GM18873 (cell line): ENCODE data around the gene UBE2D2.
A peak's percentile ranks its signal among the peaks of the same experiment; 100 is the strongest.

Source experiments
- ATAC-seq: cut with Tn5 transposase; IDR thresholded peaks from one replicate; pipeline ENCODE4 v1.9.1; 2021; ENCODE audit warnings: mild to moderate bottlenecking, moderate library complexity, moderate number of reproducible peaks; ENCODE audit not compliant: unreplicated experiment, low FRiP score

The UBE2D2 gene

DNA sequence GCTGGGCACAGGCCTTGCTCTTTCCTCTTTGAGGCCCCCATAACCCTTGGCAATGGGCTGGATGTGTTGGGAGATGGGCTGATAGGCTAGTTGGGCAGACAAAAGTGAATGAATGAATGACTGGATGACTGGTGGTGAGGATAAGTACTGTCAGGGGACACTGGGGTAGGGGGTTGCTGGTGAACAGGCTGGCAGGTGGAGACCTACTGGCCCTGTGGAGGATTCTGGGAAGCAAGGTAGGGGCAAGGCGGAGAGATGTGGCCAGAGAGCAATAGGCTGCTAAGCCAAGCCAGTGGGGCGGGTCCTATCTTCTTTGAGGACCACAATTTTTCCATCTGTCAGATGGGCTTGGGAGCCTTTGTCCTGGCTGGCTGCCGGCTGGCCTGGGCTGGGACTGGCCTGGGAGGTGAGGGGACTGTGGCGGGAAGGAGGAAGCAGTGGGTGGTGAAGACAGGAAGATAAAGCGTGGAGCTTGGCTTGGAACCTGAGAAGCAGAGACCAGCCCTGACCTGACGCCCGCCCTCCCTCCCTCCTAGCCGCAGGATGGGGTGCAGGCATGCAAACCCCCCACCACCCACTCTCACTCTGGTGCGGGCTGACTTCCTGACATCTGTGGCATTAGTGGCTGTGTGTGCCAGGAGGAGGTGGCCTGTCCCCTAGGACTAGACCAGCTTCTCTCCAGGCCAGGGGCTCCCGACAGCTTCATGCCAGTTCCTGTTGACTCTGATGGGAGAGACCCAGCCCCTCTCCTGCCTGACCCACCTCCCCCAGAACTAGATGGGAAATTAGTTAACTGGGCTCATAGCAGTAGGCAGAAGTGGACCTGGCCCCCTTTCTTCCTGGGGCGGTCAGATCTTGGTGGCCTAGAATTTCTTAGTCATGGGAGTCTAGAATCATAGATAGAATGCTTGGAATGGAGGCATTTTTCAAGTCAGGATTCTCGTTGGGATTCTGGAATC is 96.5 kb downstream of the UBE2D2 start:
- no peak for ATAC-seq

DNA sequence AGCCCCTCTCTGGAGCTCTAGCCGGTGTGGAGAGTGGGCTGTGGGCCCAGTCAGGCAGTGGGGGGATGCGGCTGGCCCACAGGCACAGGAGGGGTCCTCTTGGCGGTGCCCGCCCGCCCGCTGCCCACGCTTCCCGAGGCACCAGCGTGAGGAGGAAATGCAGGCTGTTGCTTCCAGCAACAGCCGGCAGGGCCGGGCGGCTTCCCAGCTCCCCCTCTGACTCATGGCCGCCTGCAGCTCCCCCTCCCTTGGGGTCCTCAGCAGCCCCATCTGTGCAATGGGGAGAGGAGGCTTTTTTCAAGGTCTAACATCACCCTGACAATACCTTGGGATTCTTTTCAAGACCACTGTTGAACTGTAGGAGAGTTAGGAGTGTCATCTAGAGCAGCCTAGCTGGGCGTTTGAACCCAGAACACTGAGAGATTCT is 97.4 kb downstream of the UBE2D2 start:
- no peak for ATAC-seq

DNA sequence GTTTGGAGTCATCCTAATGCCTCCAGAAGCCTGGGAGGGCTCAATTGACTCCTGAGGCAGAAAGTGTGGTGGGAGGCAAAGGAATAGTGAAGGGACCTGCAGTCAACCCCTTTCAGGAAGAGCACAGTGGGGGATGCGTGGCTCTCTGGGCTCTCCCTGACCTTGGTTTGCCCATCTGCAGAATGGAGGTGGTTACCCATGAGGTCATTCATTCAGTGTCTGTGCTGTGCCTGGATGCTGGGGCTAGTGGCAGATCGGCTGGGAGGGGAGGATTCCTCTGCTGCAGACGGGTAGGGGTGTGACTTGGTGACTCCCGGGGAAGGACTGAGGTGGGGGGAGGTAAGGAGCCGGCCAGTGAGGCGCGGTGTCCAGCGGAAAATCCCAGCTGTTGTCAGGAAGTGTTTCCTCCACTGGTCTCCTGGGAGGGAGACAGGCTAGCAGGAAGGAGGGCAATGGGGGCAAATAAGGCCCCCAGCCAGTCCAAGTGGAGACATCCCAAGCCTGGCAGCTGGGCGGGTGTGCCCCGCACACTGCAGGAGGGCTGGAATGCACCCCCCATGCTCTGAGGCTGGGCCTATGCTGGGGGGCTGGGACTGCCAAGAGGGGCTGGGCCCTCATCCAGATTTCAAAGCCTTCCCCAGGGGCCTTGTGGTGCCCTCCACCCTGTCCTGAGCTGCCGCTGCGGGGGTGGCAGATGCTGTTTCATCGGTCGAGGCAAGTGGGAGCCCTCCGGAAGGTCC is 98.0 kb downstream of the UBE2D2 start:
- no peak for ATAC-seq

DNA sequence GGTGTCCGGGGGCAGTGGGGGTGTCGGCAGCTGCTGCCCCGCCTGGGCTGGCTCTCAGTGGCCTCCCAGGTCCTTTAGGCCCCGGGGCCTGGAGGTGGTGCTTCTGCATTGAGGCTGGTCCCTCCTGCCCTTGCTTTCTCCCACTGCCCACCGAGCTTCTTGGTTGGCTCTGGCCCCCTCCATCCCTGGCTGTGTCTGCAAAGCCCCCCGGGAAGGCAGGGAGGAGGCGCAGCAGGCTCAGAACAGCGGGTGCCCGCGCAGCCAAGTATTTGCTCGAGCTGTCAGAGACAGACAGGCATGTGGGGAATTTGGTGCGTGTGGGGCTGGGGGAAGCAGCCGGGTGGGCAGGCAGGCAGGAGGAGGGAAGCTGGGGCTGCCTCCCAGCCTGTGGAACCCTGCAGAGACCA is 98.6 kb downstream of the UBE2D2 start:
- ATAC-seq, result no peak

DNA sequence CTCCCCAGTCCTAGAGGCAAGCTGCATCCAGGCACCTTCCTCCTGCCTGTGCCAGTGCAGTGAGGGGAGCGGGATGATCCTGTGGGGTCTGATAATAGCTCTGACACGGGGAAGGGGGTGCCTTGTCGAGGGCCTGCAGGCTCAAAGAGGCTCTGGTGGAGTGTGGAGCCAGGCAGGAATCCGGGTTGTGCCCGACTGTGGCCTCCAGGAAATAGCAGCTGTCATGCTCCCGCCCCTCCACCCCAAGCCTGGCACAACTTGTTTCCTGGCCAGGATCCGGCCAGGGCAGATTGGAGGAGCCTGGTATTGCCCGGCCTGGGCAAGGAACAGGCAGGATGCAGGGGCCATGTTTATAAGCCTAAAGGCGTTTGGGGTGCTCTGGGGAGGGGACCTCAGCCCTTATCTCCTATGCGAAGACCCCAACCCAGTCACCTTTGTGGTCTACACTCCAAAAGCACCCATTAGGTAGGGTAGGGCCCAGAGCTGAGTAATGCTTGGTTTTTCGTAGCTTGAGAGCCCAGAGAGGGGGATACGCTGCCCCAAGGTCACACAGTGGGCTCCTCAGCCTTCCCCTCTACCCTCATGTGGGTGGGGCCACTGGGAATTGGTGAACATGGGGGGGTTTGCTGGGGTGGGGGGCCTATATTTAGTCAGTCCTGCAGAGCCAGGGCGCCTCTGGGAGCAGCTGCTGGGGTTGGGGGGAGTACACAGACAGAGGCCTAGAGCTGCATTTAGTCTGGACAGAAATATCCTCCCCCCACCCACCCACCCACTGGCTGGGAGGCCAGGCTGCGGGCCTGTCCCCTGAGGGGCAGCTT is 99.2 kb downstream of the UBE2D2 start:
- ATAC-seq, result no peak

DNA sequence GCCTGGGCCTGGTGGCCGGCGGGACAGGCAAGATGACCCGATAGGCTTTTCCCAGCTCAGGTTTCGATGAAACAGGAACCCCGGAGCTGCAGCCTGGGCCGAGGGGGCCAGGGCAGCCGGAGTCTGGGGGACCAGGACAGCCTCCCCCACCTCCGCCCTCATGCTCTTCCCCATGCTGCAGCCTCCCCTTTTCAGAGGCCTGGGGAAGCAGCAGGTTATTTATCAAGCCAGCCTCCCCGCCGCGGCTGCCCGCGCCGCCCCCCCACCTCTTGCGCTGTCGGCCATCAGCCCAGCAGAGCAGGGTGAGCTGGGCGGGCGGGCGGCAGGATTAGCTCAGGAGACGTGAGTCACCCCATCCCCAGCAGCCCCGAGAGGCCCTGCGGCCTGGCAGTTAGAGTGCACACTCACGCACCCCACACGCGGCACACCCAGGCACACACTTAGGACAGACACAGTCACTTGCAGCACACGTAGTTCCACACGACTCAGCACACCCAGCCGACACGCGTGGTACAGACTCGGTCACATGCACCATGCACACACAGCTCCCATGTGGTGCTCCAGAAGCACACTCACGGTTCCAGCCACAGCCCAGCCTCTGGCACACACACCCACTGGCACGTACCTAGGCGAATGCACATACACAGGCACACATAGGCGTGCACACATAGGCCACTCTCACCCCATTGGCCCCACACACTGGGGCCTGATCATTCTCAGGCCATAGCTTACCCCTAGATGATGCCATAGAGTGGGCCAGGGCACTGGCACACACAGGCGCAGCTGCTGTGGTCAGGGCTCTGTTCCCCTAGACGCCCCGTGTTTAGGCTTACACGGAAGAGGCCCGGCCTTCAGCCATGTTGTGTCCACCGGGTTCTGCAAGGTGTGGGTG is 100.0 kb downstream of the UBE2D2 start:
- no peak for ATAC-seq

DNA sequence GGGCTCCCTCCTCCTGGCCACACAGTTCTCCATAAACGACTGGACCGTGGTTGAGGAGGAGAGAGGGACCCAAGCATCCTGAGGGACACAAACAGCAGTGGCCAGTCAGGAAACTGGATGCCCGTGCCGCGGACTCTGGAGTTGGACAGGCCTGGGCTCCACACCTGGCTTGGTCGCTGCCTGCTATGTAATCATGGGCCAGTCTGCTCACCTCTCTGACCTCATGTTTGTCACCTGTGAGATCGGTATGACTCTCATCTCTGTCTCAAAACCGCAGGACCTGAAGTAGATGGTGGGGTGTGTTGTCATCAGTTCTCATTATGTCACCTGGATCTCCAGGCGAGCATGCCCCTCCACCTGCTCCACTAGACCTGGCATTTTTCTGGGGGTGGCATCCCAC is 101.5 kb downstream of the UBE2D2 start:
- no peak for ATAC-seq

DNA sequence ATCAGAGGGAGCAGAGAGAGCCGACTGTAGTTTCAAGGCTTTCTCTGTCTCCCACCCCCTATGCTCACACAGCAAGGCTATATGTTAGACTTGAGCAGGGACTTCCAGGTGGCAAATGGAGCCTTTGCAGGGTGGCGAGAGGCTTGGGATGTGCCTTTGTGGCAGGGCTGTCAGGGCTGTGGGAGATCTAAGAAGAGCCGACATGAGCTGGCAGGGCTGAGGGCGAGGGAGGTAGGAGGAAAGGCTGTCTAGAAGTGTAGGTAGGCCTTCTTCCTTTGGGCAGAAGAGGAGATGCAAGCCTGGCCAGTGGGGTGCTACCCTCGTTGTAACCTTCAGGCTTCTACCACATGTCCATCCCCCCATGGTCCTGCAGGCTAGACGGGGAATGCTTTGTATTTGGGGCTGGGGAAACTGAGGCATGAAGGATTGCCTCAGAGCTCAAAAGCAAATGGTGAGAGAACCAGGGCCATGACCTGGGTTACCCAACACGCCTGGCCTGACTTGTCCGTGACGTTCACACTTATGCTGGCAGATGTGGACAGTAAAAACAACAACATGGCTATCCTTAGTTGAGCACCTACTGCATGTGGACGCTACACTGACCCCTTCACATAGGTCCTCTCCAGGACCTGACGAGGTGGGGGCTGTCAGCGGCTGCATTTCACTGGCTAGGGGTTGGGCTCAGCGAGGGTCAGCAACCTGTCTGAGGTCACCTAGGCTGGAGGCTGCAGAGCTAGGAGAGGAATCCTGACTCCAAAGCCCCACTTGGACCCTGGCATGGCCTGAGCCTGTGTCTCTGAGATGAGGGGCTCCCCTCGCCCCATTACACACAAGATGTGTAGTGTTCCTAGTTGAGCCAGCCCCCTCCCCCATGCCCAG is 102.3 kb downstream of the UBE2D2 start:
- no peak for ATAC-seq

DNA sequence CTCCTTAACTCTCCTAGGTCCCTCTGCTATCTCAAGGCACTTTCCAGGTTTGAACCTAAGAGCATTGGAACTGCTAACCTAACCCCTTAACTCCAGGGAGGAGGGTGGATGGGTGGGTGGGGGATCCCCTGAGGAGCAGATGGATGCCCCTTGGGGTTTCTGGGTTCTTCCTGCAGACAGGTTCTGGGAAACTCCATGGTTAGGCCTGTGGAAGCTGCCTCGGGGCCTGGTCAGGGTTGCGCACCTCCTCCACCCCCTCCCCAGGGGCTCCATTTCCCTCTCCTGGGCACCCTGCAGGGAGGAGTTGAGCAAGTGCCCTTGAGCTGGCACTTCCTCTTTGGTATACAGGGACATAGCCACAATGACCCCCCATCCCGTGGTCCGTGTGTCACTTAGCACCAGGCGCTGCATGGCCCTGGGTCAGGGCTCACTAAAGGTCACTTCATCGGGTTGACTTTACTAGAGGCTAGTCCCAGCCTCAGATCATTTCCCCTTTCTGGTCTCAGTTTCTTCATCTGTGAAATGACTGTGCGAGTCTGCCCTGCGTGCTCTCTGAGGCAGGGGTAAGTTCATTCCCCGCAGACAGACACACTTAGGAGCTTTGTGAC is 103.1 kb downstream of the UBE2D2 start:
- peak; percentile 55 for ATAC-seq

DNA sequence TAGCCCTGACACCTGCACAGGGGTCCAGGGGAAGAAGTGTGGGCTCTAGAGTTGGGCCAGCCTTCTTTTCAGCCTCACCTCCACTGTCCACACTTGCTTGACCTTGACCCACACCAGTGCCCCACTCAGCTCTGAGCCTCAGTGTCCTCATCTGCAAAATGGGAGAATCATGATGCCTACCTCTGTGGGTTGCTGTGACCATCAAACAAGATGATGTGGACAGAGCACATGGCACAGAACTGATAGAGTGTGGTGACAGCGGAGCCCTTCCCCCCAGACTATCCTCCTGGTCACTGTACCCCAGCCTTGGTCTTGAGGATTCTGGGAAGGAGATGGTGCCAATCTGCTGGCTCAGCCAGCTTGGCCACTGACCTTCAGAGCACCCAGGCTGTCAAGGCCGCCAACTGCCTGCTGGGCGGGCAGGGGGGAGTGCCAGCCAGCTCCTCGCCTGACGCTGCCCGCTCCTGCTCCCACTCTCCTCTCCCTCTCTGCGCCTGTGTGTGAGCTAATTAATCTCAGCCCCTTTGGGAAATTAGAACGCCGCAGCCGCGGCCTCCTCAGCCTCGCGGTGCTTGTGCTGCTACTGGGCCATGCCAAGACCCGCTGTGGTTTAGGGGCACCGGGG is 103.7 kb downstream of the UBE2D2 start:
- no peak for ATAC-seq

DNA sequence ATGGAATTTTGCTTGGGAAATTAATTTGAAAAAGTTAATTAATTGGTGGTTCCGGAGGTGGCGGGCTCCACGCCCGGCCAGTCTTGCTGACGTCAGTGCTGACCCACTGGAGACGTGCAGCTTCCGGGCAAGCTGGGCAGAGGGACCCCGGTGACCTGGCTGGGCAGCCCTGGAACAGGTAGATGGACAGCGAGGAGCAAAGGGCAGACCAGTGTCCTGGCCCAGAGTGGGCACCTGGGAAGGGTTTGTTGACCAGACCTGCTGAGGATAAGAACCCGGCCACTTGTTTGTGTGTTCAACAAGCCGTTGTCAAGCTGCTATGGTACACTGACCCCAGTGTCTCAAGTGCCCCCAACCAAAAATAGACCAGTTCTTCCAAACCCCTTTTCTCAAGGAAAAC is 104.5 kb downstream of the UBE2D2 start:
- ATAC-seq, result no peak

DNA sequence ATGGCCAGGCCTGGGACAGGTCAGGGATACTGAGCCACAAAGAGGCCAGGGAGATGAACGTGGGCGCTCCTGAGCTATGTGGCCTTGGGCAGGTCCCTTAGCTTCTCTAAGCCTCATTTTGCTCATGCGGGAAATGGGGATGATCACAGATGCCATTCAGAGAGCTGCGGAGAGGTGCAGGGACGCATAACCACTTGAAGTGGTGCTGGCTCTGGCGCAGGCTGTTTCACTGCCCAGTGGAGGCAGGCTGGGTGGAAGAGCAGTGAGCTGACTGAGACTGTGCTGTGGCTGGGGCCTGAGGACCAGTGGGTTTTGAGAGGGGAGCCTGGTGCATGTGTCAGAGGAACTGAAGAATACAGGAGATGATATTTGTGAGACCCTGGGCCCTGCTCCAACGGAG is 105.4 kb downstream of the UBE2D2 start:
- no peak for ATAC-seq

DNA sequence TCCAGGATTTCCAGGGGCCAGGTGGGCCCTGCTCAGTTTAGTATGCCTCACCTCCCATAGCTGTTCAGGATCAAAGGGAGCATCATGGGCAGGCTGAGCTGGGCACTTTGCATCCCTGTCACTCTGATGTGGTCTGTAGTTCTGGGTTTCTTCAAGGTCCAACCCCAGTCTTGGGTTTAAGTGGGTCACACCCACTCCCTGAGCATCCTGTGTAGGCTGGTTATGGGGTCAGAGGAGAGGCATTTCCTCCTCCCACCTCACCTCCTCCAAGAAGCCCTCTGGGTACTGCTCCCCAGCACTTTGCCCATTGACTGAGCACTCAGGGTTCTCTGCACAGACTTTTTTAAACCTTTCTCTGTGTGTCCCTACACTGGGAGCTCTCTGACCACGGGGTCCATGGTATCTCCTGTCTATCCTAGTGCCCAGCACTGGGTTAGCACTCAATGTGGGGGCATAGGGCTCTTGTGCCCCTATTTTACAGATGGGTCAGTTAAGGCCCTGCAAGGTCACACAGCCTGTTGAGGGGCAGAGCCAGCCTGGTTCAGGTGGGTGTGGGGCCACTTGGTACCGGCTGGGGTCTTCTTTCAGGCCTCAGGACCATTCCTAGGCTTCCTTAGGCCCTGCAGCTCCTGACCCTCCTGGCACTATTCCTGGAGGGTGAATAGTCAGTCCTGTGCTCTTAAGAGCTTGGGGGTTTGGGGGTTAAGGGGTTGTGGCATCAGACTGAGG is 106.0 kb downstream of the UBE2D2 start:
- ATAC-seq, result no peak

DNA sequence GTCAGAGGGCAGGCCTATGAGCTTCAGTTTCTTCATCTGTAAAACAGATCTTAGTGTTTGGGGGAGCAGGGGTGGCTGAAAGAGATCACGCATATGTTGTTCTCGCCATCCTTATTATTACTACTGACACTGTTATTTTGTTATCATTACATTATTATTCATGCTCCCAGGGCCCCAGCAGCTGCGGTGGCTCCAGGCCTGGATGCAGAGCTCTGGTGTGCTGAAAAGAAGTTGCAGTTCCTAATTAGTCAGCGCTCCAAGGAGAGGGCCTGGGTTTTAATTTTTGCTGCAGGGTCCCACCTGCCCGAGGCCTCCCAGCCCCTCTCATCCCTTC is 106.6 kb downstream of the UBE2D2 start:
- ATAC-seq, result no peak

DNA sequence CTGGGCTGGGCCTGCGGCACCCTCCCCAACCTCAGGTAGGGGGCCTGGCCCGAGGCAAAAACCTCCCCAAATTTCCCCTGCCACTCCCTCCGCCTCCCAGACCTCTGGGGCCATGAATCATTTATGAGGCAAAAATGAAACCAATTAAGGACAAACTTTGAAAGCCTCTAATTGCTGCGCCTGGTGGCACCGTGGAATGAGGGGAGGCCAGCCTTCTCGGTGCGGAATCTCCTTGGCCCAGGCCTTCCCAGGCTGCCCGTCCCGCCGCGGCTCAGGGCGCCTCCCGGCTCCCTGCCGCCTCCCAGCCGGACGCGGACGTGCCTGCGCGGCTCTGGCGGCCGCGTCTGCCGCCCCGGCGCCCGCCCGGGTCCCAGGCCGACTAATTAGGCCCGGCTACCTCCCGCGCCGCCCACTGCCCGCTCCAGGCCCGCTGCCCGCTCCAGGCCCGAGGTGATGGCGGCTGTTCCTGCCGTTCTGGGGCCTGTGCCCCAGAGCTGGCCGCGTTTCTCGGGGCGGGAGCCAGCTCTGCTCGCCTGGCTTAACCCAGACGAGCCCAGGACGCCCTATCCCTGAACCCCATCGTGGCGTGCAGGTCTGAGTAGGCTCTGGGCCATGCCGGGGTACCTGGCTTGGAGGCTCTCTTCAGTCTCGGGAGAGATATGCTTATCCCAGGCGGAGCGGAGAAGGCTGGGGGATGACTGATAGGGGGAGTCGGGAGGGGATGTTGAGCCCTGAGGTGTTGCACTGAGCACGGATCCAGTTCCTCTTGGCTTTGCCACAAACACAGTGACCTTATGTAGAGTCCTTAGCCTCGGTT is 107.1 kb downstream of the UBE2D2 start:
- ATAC-seq, result no peak

DNA sequence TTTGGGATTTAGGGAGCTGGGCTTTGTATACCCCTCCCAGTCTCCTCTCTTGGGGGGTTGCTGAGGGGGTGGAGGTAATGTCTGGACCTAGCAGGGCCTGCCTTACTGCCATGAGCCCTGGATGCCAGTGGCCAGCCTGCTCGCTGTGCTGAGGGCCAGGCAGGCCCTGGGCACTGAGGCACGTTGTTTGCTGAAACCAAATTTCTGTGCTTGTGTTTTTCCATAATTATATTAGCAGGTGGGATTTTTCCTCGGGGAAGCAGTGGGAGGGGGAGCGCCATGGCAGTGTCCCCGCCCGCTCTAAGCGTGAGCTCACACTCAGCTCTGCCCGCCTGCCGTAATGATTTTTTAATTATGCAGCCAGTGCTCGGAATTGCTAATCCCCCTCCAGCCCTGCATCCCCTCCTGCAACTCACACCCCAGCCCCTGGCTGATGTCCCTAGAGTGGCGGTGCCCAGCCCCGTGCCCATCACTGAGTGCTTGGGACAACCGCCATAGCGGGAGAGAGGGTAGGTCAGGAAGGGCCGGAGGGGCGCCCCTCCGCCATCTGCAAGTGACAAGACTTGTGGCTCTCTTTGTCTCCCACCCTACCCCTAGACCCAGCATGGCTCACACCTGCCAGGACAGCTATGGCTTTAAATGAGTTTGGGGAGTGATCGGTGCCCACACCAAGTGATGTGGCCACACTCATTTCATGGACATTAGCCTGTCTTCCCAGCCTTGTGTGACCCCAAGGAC is 108.0 kb downstream of the UBE2D2 start:
- ATAC-seq, result no peak
